HEK293 (cell line): ENCODE data around the gene LRRC7.

ENCODE experiments used
- CTCF ChIP-seq: fragments of 450-650 bp; formaldehyde crosslinking; IDR thresholded peaks from 2 replicates; pipeline ENCODE4 v1.5.1; 2016; ENCODE audit warnings: missing biosample characterization, missing genetic modification characterization
- ZBTB20 ChIP-seq: fragments of 450-650 bp; formaldehyde crosslinking; IDR thresholded peaks from 2 replicates; pipeline ENCODE4 v1.5.1; 2016; ENCODE audit warnings: missing biosample characterization, missing genetic modification characterization
- ZNF24 ChIP-seq: fragments of 450-650 bp; formaldehyde crosslinking; IDR thresholded peaks from 2 replicates; pipeline ENCODE4 v1.5.1; 2016; ENCODE audit warnings: missing biosample characterization, missing genetic modification characterization
- ZNF792 ChIP-seq: fragments of 450-650 bp; formaldehyde crosslinking; IDR thresholded peaks from 2 replicates; pipeline ENCODE4 v1.5.1; 2016; ENCODE audit warnings: missing biosample characterization, missing genetic modification characterization

DNA sequence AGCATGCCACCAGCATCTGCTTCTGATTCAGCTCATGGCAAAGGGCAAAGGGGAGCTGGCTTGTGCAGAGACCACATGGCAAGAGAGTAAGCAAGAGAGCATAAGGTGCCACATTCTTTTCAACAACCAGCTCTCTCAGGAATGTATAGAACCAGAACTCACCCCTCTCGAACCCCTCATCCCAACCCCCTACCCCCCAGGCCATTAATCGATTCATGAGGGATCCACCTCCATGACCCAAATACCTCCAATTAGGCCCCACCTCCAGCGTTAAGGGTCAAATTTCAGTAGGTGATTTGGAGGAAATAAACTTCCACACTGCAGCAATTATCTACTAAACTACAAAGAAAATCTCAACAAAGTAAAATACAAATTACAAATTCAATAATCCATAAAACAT lies 32.2 kb upstream of the LRRC7 start:
- TF ChIP-seq CTCF (tag by site-specific recombination) (no peak), ZNF792 (no peak), ZBTB20 (no peak), ZNF24 (no peak)
